Fibroblast of skin of left quadriceps (primary cell): ENCODE measurements around the gene NFYC.
A peak's percentile ranks its signal among the peaks of the same experiment; 100 is the strongest.
"Not testable (repeated sequence)": the region's sequence is repeated elsewhere in the genome, so short reads cannot be mapped to it uniquely, and the experiment has no call there.

Experiments used
- DNase-seq, 2 experiments: peaks; one replicate each; pipeline ENCODE4 v3.0.0-alpha.2; 2013; ENCODE audit warnings: low read depth in 2 of 2

The NFYC gene

DNA sequence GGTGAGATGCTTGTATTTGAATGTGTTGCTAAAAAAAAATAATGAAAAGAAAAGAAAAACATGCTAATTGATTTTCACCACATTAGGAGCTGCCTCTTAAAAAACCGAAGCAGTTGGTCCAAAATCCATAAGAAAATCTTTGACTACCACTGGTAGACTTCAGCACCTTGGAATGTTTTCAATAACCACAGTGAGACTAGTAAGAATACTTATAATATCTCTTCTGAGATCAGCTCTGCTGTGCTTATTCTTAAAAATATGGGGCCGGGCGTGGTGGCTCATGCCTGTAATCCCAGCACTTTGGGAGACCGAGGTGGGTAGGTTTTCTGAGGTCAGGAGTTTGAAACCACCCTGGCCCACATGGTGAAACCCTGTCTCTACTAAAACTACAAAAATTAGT lies 15.1 kb downstream of the NFYC start:
- DNase-seq = no peak

DNA sequence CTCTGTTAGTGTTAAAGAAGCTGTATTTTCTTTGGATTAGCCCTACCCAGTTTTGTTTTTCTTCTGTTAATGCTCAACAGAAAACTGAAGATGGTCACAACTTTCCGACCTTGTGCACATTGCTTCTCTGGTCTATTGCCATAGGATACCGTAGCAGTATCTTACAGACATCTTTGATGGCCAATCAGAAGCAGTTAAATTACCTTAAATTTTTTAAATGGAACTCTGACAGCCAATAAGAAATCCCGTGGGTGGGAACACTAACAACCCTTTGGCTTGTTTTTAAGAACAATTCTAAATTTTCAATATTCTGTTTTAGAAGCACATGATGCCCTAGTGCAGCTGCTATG lies 17.2 kb downstream of the NFYC start:
- peak; percentile 79 to 80 for DNase-seq

DNA sequence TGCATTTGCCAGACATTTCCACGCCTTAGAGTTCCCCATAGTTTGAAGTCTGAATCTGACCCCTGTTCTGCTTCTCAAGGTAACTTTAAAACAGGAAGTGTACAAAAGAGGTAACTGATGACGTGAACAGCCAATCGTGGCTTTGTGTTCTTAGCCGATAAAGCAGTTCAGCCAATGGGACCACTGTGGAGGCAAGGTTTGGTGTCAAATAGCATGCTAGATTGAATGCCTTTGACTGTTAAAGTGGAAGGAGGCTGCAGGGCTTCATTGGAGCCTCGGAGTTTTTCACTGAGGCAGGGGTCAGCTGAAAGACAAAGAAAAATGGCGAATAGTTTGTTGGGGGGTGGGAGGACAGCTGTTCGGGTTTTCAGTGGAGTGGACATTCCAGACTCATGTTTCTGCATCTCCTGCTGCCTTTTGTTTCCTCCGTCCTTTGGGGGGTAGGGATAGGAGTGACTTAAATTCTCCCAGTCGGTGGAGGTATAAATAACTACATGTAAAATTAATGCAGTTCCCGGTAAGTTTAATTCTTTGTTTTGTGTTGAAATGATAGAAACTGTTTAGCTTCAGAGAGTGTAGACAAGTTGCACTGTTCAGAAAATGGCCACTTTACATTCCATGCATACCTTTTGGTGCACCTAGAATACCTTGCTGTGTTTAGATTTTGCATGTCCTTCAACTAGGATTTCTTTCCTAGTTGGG lies 17.7 kb downstream of the NFYC start:
- DNase-seq = peak; percentile 90 to 93

DNA sequence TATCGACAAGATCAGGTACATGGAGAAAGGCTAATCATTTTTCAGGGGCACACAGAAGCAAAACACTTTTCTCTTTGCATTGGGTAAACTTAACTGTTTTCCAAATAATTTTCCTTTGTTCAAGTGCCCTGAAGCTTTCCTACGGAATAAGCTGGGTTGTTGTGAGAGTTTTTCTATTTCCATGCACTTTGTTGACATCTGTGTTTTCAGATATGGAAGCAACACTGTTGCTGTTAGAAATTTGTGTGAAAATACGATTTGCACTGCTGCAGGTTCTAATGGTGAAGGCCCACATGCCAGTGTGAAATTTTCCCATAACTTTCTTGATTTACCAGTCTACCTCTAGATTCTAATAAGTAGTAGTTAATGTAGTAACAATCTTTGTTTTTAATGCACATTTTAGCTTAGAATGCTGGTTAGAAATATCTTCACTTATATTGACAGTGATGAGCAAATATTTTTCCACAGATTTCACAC lies 18.3 kb downstream of the NFYC start:
- DNase-seq = no peak

DNA sequence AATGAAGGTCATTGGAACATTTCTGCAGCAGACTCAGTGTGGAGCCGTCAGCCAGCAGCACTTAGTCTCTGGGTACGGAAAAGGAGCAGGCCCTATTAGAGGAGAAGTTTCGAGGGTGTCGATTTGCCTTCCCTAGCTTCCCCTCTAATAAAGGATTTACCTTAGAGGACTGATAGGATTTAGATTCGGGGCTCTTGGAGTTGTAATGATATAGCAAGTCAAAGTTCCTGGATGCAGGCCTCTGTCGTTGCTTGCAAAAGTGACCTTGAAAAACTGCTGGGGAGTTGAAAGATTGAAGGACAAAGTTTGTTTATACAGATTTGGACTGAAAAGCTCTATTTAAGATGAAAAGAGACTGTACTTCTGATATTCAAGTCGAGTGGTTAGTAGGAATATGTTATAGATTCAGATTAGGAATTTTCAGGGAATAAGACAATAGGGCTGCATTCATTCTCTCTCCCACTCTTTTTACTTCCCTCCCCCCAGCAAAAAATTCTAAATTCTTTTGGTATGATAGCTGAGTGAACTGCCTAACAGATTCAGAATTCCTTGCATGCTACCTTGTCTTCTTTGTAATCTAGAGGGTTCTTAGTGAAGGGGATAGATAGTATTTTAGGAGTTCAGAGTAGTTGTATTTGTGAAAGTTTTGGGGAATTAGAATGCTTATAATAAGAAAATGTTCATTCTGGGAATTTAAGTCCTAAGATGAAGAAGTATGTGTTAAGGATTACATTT lies 19.2 kb downstream of the NFYC start:
- no peak for DNase-seq

DNA sequence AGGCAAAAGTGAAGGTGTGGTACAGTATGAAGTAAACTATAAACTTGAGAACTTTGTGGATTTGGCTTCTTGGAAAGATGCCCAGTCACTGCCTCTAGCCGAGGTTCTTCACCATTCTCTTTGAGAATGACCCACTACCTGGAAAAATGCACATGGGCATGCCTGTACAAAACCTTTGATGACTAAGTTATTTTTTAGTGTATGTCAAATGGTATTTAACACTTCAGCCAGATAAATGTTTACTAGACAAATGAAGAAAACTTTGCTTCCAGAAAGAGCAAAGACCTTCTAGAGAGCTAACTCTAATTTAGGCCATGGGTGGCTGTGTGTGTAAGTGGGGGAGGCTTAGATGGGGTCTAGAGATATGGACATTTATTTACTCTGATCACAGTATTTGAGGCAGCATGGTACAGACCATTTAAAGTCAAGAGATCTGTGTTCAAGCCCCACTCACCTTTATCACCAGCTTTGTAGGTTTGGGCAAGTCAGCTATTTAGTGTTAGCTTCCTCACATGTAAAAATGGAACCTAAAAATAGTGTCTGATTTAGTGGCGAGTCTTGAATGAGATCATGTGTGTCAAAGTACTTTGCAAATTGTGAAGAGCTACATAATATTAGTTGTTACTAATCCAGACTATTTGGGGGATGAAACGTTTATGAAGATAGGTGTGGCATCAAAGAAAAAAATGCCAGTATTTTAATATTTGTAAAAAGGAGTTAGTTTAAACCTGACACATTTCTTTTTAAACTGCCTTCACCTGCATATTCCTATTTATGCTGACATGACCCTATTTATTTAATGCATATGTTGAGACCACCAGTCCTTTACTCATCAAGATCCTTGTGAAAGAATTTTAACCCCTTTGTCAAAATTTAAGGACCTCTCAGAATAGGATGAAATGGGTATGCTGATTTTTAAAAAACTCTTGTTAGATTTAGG lies 20.2 kb downstream of the NFYC start:
- DNase-seq = peak in 1 of 2 experiments; percentile 30

DNA sequence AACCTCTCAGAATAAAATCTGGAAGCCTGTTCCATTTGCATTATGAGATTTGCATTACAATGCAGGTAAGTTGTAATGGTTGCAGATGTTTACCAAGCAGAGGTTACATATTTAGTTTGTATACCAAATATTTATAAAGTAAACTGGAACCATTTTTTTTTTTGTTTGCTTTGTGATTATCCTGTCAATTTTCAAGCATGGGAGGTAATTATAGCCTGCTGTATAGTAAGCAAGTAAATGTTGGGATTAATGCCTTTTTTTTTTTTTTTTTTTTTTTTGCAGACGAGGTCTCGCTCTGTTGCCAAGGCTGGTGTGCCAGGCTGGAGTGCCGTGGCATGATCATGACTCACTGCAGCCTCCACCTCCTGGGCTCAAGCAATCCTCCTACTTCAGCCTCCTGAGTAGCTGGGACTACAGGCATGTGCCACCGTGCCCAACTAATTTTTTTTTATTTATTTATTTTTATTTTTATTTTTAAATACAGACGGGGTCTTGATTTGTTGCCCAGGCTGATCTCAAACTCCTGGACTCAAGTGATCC lies 21.0 kb downstream of the NFYC start:
- no peak for DNase-seq

DNA sequence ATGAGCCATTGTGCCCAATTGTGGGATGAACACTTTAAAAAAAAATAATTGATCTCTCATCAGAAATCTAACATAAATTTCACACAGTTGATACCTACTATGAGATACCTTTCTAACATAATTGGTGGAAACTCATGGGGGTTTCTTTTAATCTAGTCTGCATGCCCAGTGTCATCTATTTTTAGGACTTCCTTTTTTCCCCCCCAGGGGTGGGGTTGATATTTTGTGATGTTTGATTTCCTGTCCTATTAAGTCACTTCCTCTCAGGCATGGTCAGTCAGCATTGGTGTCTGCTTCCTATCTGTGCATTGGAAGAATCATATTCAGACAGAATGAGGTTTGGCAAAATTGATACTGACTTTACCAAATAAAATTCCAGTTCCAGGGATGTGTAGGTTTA lies 21.5 kb downstream of the NFYC start:
- DNase-seq = no peak

DNA sequence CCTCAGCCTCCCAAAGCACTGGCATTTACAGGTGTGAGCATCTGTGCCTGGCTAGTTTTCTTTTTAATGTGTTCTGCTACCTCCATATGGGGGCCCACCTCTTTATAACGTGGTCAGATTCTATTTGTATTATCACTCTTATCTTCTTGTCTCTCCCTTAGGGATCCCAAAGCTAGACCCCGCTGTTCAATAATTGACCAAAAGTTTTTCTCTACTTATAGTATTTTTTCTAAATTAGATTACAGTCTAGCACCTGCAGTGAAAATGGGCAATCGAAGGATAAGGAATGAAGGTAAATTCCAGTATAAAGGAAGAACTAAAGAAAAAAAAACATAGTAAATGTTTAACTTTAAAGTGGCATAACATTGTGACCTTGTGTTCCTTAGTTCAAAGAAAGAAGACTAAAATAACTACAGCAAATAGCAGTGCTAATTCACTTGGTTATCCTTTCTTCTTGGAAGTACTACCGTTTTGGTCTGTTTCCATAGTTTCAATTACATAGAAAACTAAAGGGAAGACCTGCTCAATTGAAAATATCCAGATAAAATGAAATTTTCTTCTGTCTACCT lies 24.1 kb downstream of the NFYC start:
- DNase-seq = no peak

DNA sequence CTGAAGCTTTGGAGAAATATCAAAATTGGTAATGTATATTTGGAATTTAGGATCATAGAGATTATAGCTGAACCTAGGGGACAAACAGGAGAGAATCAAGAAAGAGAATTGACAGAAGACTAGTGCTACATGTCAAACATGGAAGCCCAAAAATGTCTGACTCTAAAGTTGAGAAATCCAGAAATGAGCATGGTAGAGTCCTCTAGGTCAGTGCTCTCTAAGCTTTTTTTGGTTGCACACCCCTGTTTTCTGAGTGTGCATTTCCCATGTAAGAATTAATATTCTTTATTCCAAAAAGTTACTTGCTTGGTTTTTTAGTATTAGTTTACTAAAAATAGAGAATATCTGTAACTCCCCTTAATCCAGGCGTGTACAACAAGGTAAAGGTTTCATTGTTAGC lies 25.6 kb downstream of the NFYC start:
- no peak for DNase-seq

DNA sequence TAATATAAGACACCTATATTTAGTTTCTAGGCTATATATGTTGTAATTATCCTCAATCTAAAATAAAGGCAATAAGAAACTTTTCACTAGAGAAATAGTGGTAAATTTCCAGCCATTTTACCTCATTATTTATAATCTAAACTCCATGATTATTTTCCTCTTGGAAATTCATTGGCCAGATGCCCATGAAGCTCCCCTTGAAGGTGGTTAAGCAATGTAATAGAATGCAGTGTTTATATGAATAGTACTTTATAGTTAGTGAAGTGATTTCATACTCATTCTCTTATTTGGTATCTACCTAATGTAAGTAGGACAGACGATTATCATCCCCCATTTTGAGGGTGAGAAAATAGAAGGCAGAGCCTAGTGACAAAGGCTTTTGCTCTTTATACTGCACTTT lies 26.5 kb downstream of the NFYC start:
- peak in 1 of 2 experiments; percentile 20 for DNase-seq

DNA sequence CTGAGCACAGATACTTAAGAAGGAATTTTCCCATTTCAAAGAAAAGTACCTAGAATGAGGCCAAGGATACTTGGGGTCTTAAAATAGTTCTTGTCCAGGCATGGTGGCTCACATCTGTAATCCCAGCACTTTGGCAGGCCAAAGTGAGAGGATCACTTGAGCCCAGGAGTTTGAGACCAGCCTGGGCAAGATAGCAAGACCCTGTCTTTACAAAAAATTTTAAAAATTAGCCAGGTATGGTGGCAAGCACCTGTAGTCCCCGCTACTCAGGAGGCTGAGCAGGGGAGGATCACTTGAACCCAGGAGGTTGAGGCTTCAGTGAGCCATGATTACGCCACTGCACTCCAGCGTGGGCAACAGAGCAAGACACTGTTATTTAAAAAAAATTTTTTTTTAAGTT lies 29.0 kb downstream of the NFYC start:
- DNase-seq = no peak

DNA sequence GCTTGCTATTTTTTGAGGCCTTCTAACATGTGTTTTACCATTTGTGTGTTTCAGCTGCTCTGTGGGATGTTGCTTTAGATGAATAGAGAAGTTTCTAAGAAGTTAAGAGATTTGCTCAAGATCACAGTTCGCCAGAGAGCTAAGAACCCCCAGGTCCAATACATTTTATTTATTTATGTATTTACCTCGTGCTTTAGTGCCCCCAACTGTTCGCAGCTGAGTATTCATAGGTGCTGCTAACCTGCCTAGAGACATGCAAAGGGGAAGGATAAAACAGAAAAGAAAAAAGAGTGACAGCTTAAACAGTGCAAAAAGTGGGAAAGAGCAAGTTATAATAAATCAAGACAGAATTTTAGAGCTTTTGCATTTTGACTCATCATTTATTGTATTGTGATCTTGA lies 31.1 kb downstream of the NFYC start:
- DNase-seq = no peak

DNA sequence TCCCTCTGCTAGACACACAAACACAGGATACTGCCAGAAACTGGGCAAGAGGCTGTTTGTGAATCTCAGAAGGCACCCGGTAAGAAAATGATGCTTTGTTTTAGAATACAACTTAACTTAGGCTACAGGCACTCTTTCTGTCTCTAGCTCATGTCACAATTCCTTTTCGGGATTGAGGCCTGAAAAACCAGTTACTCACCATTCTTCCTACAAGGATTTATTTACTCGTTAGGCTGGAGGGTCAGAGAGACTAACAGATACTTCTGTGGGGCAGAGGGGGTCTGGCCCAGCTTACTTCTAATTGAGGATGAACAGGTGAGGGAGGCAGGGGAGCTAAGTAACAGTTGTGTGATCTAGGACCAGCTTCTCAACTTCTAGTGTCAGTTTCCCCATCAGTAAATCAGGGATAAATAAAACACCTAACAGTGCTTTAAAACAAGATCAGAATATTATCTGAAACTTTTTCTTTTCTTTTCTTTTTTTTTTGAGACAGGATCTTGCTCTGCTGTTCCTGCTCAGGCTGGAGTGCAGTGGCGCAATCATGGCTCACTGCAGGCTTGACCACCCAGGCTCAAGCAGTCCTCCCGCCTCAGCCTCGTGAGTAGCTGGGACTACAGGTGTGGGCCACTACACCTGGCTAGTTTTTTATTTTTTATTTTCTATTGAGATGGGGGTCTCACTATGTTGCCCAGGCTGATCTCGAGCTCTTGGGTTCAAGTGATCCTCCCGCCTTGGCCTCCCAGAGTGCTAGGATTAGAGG lies 31.9 kb downstream of the NFYC start:
- no peak for DNase-seq

DNA sequence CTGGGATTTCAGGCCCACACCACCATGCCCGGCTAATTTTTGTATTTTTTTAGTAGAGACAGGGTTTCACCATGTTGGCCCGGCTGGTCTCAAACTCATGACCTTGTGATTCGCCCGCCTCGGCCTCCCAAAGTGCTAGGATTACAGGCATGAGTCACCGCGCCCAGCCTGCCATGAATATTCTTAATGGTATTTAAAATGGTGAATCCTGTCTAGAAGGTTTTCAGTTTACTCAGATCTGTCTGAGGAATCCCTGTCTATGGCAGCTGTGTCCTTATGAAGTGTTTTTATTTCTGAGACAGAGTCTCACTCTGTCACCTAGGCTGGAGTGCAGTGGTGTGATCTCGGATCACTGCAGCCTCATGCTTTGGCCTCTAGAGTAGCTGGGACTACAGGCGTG lies 36.2 kb downstream of the NFYC start:
- not testable (repeated sequence) for DNase-seq

DNA sequence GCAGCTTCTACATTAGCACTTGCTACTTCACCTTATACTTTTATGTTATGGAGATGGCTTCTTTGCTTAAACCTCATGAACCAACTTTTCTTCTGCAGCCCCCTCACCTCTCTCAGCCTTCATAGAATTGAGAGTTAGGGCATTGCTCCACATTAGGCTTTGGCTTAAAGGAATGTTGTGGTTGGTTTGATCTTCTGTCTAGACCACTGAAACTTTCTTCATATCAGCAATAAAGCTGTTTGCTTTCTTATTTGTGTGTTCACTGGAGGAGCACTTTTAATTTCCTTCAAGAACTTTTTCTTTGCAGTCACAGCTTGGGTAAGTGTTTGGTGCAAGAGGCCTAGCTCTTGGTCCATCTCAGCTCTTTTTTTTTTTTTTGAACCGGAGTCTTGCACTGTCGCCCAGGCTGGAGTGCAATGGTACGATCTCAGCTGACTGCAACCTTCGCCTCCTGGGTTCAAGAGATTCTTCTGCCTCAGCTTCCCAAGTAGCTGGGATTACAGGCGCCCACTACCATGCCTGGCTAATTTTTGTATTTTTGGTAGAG lies 37.9 kb downstream of the NFYC start:
- not testable (repeated sequence) for DNase-seq

DNA sequence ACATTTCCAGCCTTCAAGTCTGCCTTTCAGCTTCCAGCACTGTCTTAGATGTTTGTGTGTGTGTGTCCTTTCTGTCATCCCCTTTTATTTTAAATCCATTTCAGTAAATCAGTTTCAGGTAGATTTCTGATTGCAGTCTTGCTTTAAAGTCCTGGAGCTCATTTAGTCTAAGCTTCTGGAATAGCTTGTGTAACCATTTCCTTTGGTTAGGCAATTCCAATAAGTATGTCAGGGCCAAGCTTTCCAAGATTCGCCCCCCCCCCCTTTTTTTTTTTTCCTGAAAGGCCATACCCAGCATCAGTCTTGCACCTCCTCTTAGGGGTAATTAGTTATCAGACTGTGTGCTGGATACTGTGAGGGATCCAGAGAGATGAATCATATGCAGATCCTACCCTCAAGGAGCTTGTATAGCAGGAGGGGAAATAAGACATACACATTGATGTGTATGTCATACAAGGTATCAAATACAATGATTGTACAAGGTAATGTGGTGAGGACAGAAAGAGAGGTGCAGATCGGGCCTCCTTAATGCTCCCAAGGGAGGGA lies 41.3 kb downstream of the NFYC start:
- DNase-seq = no peak

DNA sequence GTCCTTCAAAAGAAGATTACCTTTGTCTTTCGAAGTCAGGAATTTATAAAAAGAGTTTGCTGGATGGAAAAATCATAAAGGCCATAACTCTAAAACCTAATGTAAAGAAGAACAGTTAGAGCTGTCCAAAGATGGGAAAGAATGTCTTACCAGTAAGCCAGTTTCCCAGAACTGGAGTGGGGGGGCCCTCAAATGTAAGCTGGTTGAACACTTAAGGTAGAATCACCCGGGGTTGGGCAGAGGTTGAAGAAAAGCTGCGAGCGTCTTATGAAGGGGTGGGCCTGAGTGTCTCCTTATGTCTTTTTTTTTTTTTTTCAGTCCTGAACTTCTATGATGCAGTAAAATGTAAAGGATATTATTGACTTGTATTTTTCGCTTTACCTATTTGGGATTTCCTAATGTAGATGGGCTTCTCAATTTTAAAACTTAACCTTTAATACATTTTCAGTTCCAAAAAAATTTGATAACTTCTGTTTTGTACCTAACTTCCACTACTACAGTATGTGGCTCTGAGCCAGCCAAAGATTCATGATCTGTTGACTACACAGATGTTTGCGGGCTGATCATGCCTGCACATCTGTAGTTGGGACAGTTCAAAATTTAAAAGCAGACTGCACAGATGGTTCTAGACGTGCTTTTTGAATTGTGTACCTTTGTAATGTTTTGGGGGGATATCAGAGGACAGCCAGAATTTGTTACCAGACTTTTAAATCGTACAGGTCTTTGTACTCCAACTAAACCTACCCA lies 43.6 kb downstream of the NFYC start:
- no peak for DNase-seq

DNA sequence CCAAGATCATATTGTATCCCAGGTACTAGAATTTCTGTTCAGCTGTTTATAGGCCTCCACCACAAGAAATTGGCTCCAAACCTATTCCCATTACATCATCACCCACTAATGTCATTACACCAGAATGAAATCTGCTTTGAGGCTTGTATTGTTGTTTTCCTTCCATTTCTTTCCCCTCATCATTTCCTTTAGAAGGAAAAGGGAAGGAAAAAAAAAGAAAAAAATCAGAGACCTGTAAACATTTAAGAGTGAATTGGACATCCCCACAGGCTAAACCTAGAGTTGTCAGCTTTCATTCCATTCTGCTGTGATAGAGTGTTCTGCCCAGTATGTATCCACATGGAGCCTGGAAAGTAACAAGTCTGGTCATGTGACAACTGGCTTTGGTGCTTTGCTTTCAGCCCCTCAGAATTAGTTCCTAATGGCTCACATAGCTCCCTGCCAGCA lies 44.6 kb downstream of the NFYC start:
- DNase-seq = peak; percentile 31 to 37

DNA sequence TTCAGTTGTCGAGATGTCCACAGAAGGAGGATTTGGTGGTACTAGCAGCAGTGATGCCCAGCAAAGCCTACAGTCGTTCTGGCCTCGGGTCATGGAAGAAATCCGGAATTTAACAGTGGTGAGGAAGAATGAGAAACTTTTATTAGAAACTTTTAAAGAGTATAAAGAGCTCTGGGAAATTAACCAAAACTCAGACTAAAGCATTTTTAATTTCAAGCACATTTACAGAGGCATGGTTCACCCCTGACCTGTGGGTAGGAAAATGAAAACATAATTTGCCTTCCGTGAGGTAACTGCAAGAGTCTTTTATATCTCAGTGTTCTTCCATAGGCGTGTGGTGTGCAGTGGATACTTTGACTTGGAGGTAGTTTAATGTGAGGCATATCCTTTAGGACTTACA lies 47.3 kb downstream of the NFYC start:
- DNase-seq = no peak
